ENCODE data around the gene SUMF2. TPM values are rescaled to one million over a fixed set of nuclear protein-coding genes. Genes with fewer than 3 reads are reported as not detected.
"Not testable (repeated sequence)": the region's sequence is repeated elsewhere in the genome, so short reads cannot be mapped to it uniquely, and the experiment has no call there.

SUMF2 gene
- total and polyA plus RNA-seq, 2 experiments from 2014 or later: 186 to 188 TPM

DNA sequence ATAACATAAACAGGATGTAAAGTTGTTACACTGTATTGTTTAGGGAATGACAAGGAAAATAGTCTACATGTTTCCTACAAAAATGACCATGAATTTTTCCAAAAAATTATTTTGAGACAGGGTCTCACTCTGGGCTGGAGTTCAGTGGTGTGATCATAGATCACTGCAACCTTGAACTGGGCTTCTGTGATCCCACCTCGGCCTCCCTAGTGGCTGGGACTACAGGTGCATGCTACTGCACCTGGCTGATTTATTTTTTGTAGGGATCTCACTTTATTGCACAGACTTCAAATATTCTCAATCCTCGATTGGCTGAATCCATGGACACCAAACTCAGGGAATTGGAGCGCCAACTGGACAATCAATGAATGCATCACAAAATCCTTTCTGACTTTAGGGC is 35.6 kb downstream of the SUMF2 start:
- peaks cover 47% of the 10 kb centered on the region for H3K36me3 ChIP-seq (ENCODE audit: low read depth)
- H3K4me1 ChIP-seq (ENCODE audit: insufficient read depth): peaks cover 18% of the 10 kb centered on the region
- no peaks in the 10 kb centered on the region for H3K9me3 ChIP-seq (ENCODE audit: low read depth)
- no peak overlapping the region for H2AFZ ChIP-seq
- TF ChIP-seq EZH2 (IDR thresholded peaks at IDR 0.05; ENCODE audit: insufficient read depth, poor library complexity, severe bottlenecking) (no peak), EZH2phosphoT487 (IDR thresholded peaks at IDR 0.05; ENCODE audit: insufficient read depth, low read depth) (no peak)
- no peak overlapping the region for H3K27ac ChIP-seq
- no peak overlapping the region for H3K9ac ChIP-seq
- DNase-seq: no peak
- H3K79me2 ChIP-seq (ENCODE audit: insufficient read depth): peaks cover 29% of the 10 kb centered on the region
- H3K9me2 ChIP-seq (ENCODE audit: insufficient read depth): no peaks in the 10 kb centered on the region
- no peaks in the 10 kb centered on the region for H3K27me3 ChIP-seq (replicated peaks; ENCODE audit: insufficient read depth)
- H3K4me2 ChIP-seq (ENCODE audit: unreplicated experiment): no peak overlapping the region
- in situ Hi-C loops (cut with MboI): no loop called here
- 74 to 87% methylated on average over 3 of the region's 3 CpGs for WGBS, 2 experiments (ENCODE audit: low coverage in 1 of 2, low lambda C conversion rate in 2 of 2, missing lambda C conversion rate in 2 of 2)
- peaks cover 39% of the 10 kb centered on the region for H3F3A ChIP-seq (ENCODE audit: insufficient read depth)
- no peaks in the 10 kb centered on the region for H4K20me1 ChIP-seq (ENCODE audit: insufficient read depth)
- H3K4me3 ChIP-seq: no peak overlapping the region

DNA sequence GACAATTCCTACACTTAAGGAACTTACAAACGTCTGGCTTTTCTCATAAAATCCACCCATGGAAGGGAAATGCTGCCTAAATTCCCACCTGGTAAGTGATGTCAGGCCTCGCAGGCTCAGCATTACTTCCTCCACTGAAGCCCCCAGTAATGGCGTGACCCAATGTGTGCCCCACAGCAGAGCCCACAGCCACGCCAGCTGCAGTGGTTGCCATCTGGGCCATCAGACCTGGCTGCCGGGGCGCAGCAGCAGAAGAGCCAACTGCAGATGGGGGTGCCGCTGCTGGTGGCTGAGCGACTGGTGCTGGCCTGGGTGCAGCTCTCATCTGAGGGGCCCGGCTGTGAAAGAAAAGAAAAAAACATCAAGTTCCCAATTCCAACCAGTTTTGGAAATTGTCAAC is 40.1 kb downstream of the SUMF2 start:
- not testable (repeated sequence) for DNase-seq

DNA sequence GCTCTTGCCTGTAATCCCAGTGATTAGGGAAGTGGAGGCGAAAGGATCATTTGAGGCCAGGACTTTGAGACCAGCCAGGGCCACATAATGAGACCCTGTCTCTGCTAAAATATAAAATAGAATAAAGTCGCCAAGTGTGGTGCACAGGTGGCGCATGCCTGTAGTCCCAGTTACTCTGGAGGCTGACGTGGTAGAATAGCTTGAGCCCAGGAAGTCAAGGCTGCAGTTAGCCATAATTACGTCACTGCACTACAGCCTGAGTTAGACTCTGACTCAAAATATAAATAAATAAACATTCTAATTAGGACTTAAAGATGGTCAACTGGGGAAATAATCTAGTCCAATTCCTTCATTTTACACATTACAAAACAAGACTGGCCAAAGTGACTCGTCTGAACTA is 41.4 kb downstream of the SUMF2 start:
- no peaks in the 10 kb centered on the region for H3K9me2 ChIP-seq (ENCODE audit: insufficient read depth)
- TF ChIP-seq EZH2phosphoT487 (IDR thresholded peaks at IDR 0.05; ENCODE audit: insufficient read depth, low read depth): no peak
- TF ChIP-seq EZH2 (IDR thresholded peaks at IDR 0.05; ENCODE audit: insufficient read depth, poor library complexity, severe bottlenecking): no peak
- H3F3A ChIP-seq (ENCODE audit: insufficient read depth): peaks cover 21% of the 10 kb centered on the region
- no peaks in the 10 kb centered on the region for H3K9me3 ChIP-seq (ENCODE audit: low read depth)
- H3K4me2 ChIP-seq (ENCODE audit: unreplicated experiment): peak overlapping the region; percentile 96
- H3K27me3 ChIP-seq (replicated peaks; ENCODE audit: insufficient read depth): no peaks in the 10 kb centered on the region
- H3K4me3 ChIP-seq: peak overlapping the region; percentile 87
- peak; percentile 91 for DNase-seq
- peak overlapping the region; percentile 94 for H3K27ac ChIP-seq
- 14 to 15% methylated on average over 6 of the region's 6 CpGs for WGBS, 2 experiments (ENCODE audit: low coverage in 1 of 2, low lambda C conversion rate in 2 of 2, missing lambda C conversion rate in 2 of 2)
- no peaks in the 10 kb centered on the region for H4K20me1 ChIP-seq (ENCODE audit: insufficient read depth)
- peaks cover 37% of the 10 kb centered on the region for H3K36me3 ChIP-seq (ENCODE audit: low read depth)
- peak overlapping the region; percentile 73 for H2AFZ ChIP-seq
- H3K79me2 ChIP-seq (ENCODE audit: insufficient read depth): peaks cover 45% of the 10 kb centered on the region
- in situ Hi-C loops (cut with MboI): no loop called here
- peaks cover 8% of the 10 kb centered on the region for H3K4me1 ChIP-seq (ENCODE audit: insufficient read depth)
- peak overlapping the region; percentile 95 for H3K9ac ChIP-seq

More for the DNA sequence above, 40.1 kb downstream of the SUMF2 start:
- H3K9me3 ChIP-seq (ENCODE audit: low read depth); H3K4me1 ChIP-seq (ENCODE audit: insufficient read depth); in situ Hi-C loops (cut with MboI); H4K20me1 ChIP-seq (ENCODE audit: insufficient read depth); H3K27me3 ChIP-seq (replicated peaks; ENCODE audit: insufficient read depth); H2AFZ ChIP-seq; H3K4me3 ChIP-seq; H3K4me2 ChIP-seq (ENCODE audit: unreplicated experiment); H3K27ac ChIP-seq; H3K9me2 ChIP-seq (ENCODE audit: insufficient read depth); H3K9ac ChIP-seq: not testable (repeated sequence)
- peaks cover 45% of the 10 kb centered on the region for H3K79me2 ChIP-seq (ENCODE audit: insufficient read depth)
- 84% methylated on average over 9 of the region's 9 CpGs for WGBS, 2 experiments (ENCODE audit: low coverage in 1 of 2, low lambda C conversion rate in 2 of 2, missing lambda C conversion rate in 2 of 2)
- peaks cover 47% of the 10 kb centered on the region for H3K36me3 ChIP-seq (ENCODE audit: low read depth)
- H3F3A ChIP-seq (ENCODE audit: insufficient read depth): peaks cover 34% of the 10 kb centered on the region

DNA sequence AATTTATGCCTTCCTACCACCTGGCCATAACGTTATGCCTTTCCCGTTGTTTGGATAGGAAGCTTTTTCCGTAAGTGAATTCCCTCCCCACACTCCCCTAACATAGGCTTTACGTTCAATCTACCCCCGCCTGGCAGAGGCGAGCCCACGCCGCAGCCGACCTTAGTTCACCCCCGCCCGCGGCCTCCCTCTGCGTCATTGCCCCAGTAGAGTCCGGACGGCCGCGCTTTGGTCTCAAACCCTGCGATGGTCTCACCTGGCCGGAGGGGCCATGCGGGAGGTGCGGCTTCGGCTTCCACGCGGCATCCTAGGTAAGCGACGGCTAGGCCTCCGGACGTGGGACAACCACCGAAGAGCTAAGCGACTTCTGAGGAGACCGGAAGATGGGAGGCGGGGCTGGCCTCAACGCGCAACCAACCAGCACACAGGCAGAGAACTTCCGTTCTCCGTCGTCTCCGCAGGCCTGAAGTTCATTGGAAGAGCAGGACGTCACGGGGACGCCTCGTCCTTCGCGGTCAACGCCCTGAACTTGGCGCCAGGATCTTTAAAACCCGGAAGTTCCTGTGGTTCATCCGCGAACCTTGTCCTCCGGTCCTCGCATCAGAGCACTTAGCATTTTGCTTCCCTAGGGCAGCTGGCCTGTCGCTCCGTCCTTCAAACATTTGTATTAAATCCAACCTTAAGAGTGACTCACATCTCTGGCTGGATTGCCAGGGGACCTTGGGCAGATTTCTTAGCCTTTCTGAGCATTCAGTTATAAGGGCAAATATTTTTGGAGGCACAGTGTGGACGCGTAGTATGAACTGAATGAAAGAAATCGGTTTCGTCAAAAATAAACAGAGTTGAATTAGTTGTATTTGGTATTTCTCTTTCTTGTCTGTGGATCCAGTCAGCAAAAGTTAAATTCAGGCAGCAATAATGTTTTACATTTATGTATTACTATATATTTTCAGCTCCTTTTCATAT is 42.3 kb downstream of the SUMF2 start, which contains the start of gene CHCHD2:
CHCHD2 (minus strand) TSS at position 369 of the 966 bp plus-strand sequence; CDS start at position 306, 63 bp downstream.
- DNase-seq: peak; percentile 100
- no peaks in the 10 kb centered on the region for H4K20me1 ChIP-seq (ENCODE audit: insufficient read depth)
- peak within 1 kb of the TSS; percentile 95 for H3K9ac ChIP-seq
- peak within 1 kb of the TSS; percentile 100 for H2AFZ ChIP-seq
- H3K9me3 ChIP-seq (ENCODE audit: low read depth): no peaks in the 10 kb centered on the region
- TF ChIP-seq EZH2 (IDR thresholded peaks at IDR 0.05; ENCODE audit: insufficient read depth, poor library complexity, severe bottlenecking): no peak
- TF ChIP-seq EZH2phosphoT487 (IDR thresholded peaks at IDR 0.05; ENCODE audit: insufficient read depth, low read depth): no peak
- H3K4me1 ChIP-seq (ENCODE audit: insufficient read depth): peaks cover 8% of the 10 kb centered on the region
- H3K36me3 ChIP-seq (ENCODE audit: low read depth): peaks cover 28% of the 10 kb centered on the region
- in situ Hi-C loops (cut with MboI): no loop called here
- peaks cover 45% of the 10 kb centered on the region for H3K79me2 ChIP-seq (ENCODE audit: insufficient read depth)
- peak within 1 kb of the TSS; percentile 96 for H3K4me2 ChIP-seq (ENCODE audit: unreplicated experiment)
- no peaks in the 10 kb centered on the region for H3K9me2 ChIP-seq (ENCODE audit: insufficient read depth)
- peaks cover 12% of the 10 kb centered on the region for H3F3A ChIP-seq (ENCODE audit: insufficient read depth)
- WGBS, 2 experiments (ENCODE audit: low coverage in 1 of 2, low lambda C conversion rate in 2 of 2, missing lambda C conversion rate in 2 of 2): 0 to 1% methylated on average over 55 of the region's 57 CpGs
- H3K27ac ChIP-seq: peak within 1 kb of the TSS; percentile 94
- H3K4me3 ChIP-seq: peak within 1 kb of the TSS; percentile 87
- no peaks in the 10 kb centered on the region for H3K27me3 ChIP-seq (replicated peaks; ENCODE audit: insufficient read depth)
